Progenitor cell of endocrine pancreas (in vitro differentiated cells): ENCODE measurements around the gene TNFSF9. TPM values are rescaled to one million over a fixed set of nuclear protein-coding genes. Genes with fewer than 3 reads are reported as not detected.

Source experiments
- DNase-seq: peaks from one replicate; pipeline ENCODE4 v3.0.0; 2021; ENCODE audit warnings: low spot score; ENCODE audit not compliant: unreplicated experiment
- H3K27ac Mint-ChIP-seq: 2 replicates; pipeline ENCODE4 v1.8.0; 2021; ENCODE audit warnings: mild to moderate bottlenecking, moderate library complexity, mixed read lengths
- H3K27me3 Mint-ChIP-seq: 2 replicates; pipeline ENCODE4 v1.8.0; 2021; ENCODE audit warnings: mixed read lengths
- H3K36me3 Mint-ChIP-seq: 2 replicates; pipeline ENCODE4 v1.8.0; 2022; ENCODE audit warnings: mixed read lengths; ENCODE audit not compliant: insufficient read depth
- H3K4me1 Mint-ChIP-seq: 2 replicates; pipeline ENCODE4 v1.8.0; 2021; ENCODE audit warnings: low read depth, mixed read lengths
- H3K4me3 Mint-ChIP-seq: 2 replicates; pipeline ENCODE4 v1.8.0; 2021; ENCODE audit warnings: low read depth, mild to moderate bottlenecking, moderate library complexity, mixed read lengths
- H3K9me3 Mint-ChIP-seq: 2 replicates; pipeline ENCODE4 v1.8.0; 2021; ENCODE audit warnings: low read depth, mixed read lengths
- CTCF ChIP-seq: fragments of 200-600 bp; sonication (generic); IDR thresholded peaks from one replicate; pipeline ENCODE4 v1.5.0; 2021; ENCODE audit warnings: antibody characterized with exemption, mild to moderate bottlenecking; ENCODE audit not compliant: unreplicated experiment
- total RNA-seq: library from RNA; stranded (reverse); gene quantifications from 2 replicates; pipeline ENCODE4 v1.2.1, GENCODE V29; 2021

TNFSF9 gene
- total RNA-seq, 1 donor from 2014 or later, result not detected

GRCh38 chr19:6532244-6532999 lies 1.6 kb downstream of the TNFSF9 start:
- Mint-ChIP-seq H3K9me3 (peaks cover 3% of the 10 kb centered on the region), H3K4me1 (peaks cover 10% of the 10 kb centered on the region), H3K4me3 (peak overlapping the region; percentile 38), H3K27me3 (peaks cover 69% of the 10 kb centered on the region), H3K27ac (peak overlapping the region; percentile 35), H3K36me3 (no peaks in the 10 kb centered on the region)
- no peak for DNase-seq
- no peak for TF ChIP-seq CTCF

- Mint-ChIP-seq H3K27me3 (peaks cover 64% of the 10 kb centered on the region), H3K27ac (peak overlapping the region; percentile 35), H3K4me1 (peaks cover 10% of the 10 kb centered on the region), H3K4me3 (peak overlapping the region; percentile 38), H3K9me3 (peaks cover 3% of the 10 kb centered on the region), H3K36me3 (no peaks in the 10 kb centered on the region)
- no peak for DNase-seq
- no peak for TF ChIP-seq CTCF
These were observed 2.1 kb downstream of the TNFSF9 start for GRCh38 chr19:6533000-6533328.

- H3K36me3 Mint-ChIP-seq, result no peaks in the 10 kb centered on the region
- no peak for DNase-seq
- H3K4me3 Mint-ChIP-seq, result no peak overlapping the region
- TF ChIP-seq CTCF, result no peak
- no peak overlapping the region for H3K27ac Mint-ChIP-seq
- H3K4me1 Mint-ChIP-seq, result peaks cover 10% of the 10 kb centered on the region
- H3K9me3 Mint-ChIP-seq, result peaks cover 3% of the 10 kb centered on the region
- peaks cover 61% of the 10 kb centered on the region for H3K27me3 Mint-ChIP-seq
These were observed 3.1 kb downstream of the TNFSF9 start for GRCh38 chr19:6533746-6534418.

- TF ChIP-seq CTCF, result no peak
- Mint-ChIP-seq H3K9me3 (peaks cover 3% of the 10 kb centered on the region), H3K27me3 (peaks cover 56% of the 10 kb centered on the region), H3K4me1 (peaks cover 10% of the 10 kb centered on the region), H3K36me3 (no peaks in the 10 kb centered on the region), H3K27ac (no peak overlapping the region), H3K4me3 (peak overlapping the region; percentile 19)
- no peak for DNase-seq
These were observed 3.7 kb downstream of the TNFSF9 start for GRCh38 chr19:6534451-6535093.

GRCh38 chr19:6535558-6536137 lies 4.8 kb downstream of the TNFSF9 start:
- Mint-ChIP-seq H3K36me3 (no peaks in the 10 kb centered on the region), H3K9me3 (peaks cover 3% of the 10 kb centered on the region), H3K27me3 (peaks cover 45% of the 10 kb centered on the region), H3K4me3 (no peak overlapping the region), H3K4me1 (peaks cover 8% of the 10 kb centered on the region), H3K27ac (no peak overlapping the region)
- no peak for DNase-seq
- no peak for TF ChIP-seq CTCF
